MCF 10A (cell line): Measurements from ENCODE around the gene TRPM4. TPM values are rescaled to one million over a fixed set of nuclear protein-coding genes. Genes with fewer than 3 reads are reported as not detected.

Experiments
- BruUV-seq: library from RNA; stranded (reverse); fragments of 400-500 nt; replicated peaks from 2 replicates; lab custom pipeline; 2021; lab: Mats Ljungman, UMichigan
- CTCF ChIA-PET: fragments of 300-600 bp; sonication (Branson Sonifier 250); formaldehyde crosslinking; extraction: SDS; loops from one replicate; lab custom pipeline; 2021; ENCODE audit warnings: antibody characterized with exemption, inconsistent platforms; lab: Yijun Ruan, JAX
- POLR2A ChIA-PET: fragments of 300-600, 350-650 bp; sonication (Branson Sonifier 250); formaldehyde crosslinking; extraction: SDS; loops from one replicate; lab custom pipeline; 2020; ENCODE audit warnings: antibody characterized with exemption, inconsistent platforms; lab: Yijun Ruan, JAX
- DNase-seq: peaks from one replicate; pipeline ENCODE4 v3.0.0-alpha.2; 2018; ENCODE audit not compliant: unreplicated experiment
- H3K27ac Mint-ChIP-seq: one replicate; pipeline ENCODE4 v1.8.0; 2022; ENCODE audit warnings: mild to moderate bottlenecking, low read depth, mixed read lengths; ENCODE audit not compliant: unreplicated experiment
- H3K27me3 Mint-ChIP-seq: one replicate; pipeline ENCODE4 v1.8.0; 2022; ENCODE audit warnings: mixed read lengths; ENCODE audit not compliant: insufficient read depth, unreplicated experiment
- H3K36me3 Mint-ChIP-seq: one replicate; pipeline ENCODE4 v1.8.0; 2022; ENCODE audit warnings: mild to moderate bottlenecking, moderate library complexity, mixed read lengths; ENCODE audit not compliant: insufficient read depth, unreplicated experiment
- H3K4me1 Mint-ChIP-seq: one replicate; pipeline ENCODE4 v1.8.0; 2022; ENCODE audit warnings: mixed read lengths; ENCODE audit not compliant: insufficient read depth, unreplicated experiment
- H3K4me3 Mint-ChIP-seq: one replicate; pipeline ENCODE4 v1.8.0; 2022; ENCODE audit warnings: mild to moderate bottlenecking, moderate library complexity, mixed read lengths; ENCODE audit not compliant: unreplicated experiment
- H3K9me3 Mint-ChIP-seq: one replicate; pipeline ENCODE4 v1.8.0; 2022; ENCODE audit warnings: mixed read lengths; ENCODE audit not compliant: unreplicated experiment
- intact Hi-C: fragments of 100-400 bp; cut with micrococcal nuclease; formaldehyde crosslinking; loops from 2 replicates; pipeline ENCODE4 v1.14.1; 2022
- total RNA-seq: library from RNA; stranded (reverse); gene quantifications from 2 replicates; pipeline ENCODE4 v1.2.3, GENCODE V29; 2022
- TF ChIP-seq, protein P1 (sequence below): fragments of 200-600 bp; IDR thresholded peaks from one replicate; pipeline ENCODE4 v1.8.0; 2022; ENCODE audit warnings: antibody characterized with exemption, mild to moderate bottlenecking; ENCODE audit not compliant: unreplicated experiment

The TRPM4 gene
- total RNA-seq, 1 experiment from 2014 or later, result 21.2 TPM

DNA sequence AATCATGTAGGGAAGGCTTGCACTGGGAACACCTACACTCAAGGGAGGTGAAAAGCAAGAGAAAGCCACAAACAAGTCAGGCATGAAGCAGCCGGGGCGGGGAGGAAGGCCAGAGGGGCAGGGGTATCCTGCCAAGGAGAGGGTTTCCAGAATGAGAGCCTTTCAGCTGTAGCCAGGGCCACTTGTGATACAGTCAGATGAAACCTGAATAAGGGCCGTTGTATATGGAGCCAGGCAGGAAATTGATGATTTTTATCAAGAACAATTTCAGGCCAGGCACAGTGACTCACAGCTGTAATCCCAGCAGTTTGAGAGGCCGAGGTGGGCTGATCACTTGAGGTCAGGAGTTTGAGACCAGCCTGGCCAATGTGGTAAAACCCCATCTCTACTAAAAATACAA, 4.4 kb downstream of the TRPM4 start:
- no peaks in the 10 kb centered on the region for H3K36me3 Mint-ChIP-seq
- intact Hi-C loops, result no loop called here
- POLR2A ChIA-PET, result no interaction called here
- H3K4me3 Mint-ChIP-seq, result no peak overlapping the region
- DNase-seq, result no peak
- TF ChIP-seq, protein P1, sequence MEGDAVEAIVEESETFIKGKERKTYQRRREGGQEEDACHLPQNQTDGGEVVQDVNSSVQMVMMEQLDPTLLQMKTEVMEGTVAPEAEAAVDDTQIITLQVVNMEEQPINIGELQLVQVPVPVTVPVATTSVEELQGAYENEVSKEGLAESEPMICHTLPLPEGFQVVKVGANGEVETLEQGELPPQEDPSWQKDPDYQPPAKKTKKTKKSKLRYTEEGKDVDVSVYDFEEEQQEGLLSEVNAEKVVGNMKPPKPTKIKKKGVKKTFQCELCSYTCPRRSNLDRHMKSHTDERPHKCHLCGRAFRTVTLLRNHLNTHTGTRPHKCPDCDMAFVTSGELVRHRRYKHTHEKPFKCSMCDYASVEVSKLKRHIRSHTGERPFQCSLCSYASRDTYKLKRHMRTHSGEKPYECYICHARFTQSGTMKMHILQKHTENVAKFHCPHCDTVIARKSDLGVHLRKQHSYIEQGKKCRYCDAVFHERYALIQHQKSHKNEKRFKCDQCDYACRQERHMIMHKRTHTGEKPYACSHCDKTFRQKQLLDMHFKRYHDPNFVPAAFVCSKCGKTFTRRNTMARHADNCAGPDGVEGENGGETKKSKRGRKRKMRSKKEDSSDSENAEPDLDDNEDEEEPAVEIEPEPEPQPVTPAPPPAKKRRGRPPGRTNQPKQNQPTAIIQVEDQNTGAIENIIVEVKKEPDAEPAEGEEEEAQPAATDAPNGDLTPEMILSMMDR, result no peak
- H3K27ac Mint-ChIP-seq, result no peak overlapping the region
- CTCF ChIA-PET, result interaction anchor here (1.4 kb wide), 1 partner anchor 37 kb away, joined by 7 read pairs; no protein-coding TSS in a partner anchor
- peaks cover 7% of the 10 kb centered on the region for H3K4me1 Mint-ChIP-seq
- no TSS peak for BruUV-seq
- H3K27me3 Mint-ChIP-seq, result no peaks in the 10 kb centered on the region
- H3K9me3 Mint-ChIP-seq, result no peaks in the 10 kb centered on the region

DNA sequence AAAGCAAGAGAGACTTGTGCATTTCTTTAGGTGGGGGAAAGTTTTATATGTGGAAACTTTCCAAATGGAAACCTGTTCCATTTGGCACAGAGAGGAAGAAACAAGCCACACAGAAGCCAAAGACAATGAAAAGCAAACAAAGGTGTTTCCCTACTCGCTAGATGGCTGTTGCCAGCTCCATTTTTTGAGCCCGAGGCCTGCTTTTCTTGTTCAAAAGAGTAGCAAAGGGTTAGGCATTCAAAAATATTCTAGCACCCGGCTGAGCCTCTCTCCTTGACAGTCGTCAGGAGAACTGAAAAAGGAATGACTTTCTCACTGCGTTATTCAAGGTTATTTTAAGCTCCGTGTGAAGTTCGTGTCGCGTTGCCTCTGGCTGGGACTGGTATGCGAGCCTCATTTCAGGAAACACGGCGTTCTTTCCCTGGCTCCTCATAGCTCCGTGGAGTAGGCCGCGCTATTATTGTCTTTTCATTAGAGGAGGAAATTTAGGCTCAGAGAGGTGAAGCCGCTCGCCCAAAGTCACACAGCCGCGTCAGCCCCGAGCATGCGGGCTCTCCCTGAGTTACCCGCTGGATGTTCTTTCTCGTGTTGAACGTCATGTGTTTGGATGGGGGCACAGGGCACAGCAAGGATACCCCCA, 7.6 kb downstream of the TRPM4 start:
- BruUV-seq, result no TSS peak
- TF ChIP-seq, protein P1, result no peak
- H3K4me1 Mint-ChIP-seq, result no peaks in the 10 kb centered on the region
- ChIA-PET POLR2A (no interaction called here), CTCF (interaction anchor here (0.6 kb wide), 1 partner anchor 109 kb away, joined by 3 read pairs; no protein-coding TSS in a partner anchor)
- no peak overlapping the region for H3K27ac Mint-ChIP-seq
- intact Hi-C loops, result no loop called here
- H3K4me3 Mint-ChIP-seq, result no peak overlapping the region
- H3K36me3 Mint-ChIP-seq, result no peaks in the 10 kb centered on the region
- H3K27me3 Mint-ChIP-seq, result no peaks in the 10 kb centered on the region
- DNase-seq, result no peak
- no peaks in the 10 kb centered on the region for H3K9me3 Mint-ChIP-seq

DNA sequence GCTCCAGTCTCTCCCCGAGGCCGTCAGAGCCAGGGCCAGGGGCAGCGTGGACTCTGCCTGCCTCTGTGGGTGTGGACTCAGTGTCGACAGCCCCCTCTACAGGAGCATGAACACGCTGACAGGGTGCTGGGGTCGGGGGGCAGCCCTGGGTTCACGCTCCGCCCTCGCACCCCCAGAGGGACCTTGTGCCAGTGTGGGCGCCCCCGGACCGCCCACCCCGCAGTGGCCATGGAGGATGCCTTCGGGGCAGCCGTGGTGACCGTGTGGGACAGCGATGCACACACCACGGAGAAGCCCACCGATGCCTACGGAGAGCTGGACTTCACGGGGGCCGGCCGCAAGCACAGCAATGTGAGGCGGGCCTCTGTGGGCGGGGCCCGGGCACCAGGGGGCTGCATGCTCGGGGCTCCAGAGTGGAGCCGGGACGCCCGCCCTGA, 8.3 kb downstream of the TRPM4 start:
- no peak overlapping the region for H3K27ac Mint-ChIP-seq
- DNase-seq, result no peak
- CTCF ChIA-PET, result interaction anchor here (0.6 kb wide), 1 partner anchor 1858 kb away, joined by 3 read pairs; no protein-coding TSS in a partner anchor
- intact Hi-C loops, result no loop called here
- TF ChIP-seq, protein P1, result no peak
- no peaks in the 10 kb centered on the region for H3K27me3 Mint-ChIP-seq
- POLR2A ChIA-PET, result no interaction called here
- H3K4me1 Mint-ChIP-seq, result no peaks in the 10 kb centered on the region
- H3K4me3 Mint-ChIP-seq, result no peak overlapping the region
- no TSS peak for BruUV-seq
- no peaks in the 10 kb centered on the region for H3K9me3 Mint-ChIP-seq
- peaks cover 5% of the 10 kb centered on the region for H3K36me3 Mint-ChIP-seq

DNA sequence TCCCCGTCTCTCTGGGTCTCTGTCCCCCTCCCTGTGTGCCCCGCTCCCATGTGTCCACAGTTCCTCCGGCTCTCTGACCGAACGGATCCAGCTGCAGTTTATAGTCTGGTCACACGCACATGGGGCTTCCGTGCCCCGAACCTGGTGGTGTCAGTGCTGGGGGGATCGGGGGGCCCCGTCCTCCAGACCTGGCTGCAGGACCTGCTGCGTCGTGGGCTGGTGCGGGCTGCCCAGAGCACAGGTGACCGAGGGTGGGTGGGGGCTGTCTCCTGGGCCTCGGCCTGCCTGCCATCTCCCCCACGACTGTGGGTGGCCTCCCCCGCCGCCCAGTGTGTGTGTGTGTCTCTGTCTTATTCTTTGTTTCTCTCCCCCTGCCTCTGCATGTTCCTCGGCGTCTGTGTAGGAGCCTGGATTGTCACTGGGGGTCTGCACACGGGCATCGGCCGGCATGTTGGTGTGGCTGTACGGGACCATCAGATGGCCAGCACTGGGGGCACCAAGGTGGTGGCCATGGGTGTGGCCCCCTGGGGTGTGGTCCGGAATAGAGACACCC, 10.3 kb downstream of the TRPM4 start:
- POLR2A ChIA-PET, result no interaction called here

More for the DNA sequence above, 10.3 kb downstream of the TRPM4 start:
- Mint-ChIP-seq H3K9me3 (no peaks in the 10 kb centered on the region), H3K4me3 (no peak overlapping the region), H3K36me3 (peaks cover 5% of the 10 kb centered on the region), H3K27me3 (no peaks in the 10 kb centered on the region), H3K4me1 (no peaks in the 10 kb centered on the region), H3K27ac (no peak overlapping the region)
- TF ChIP-seq, protein P1, result no peak
- CTCF ChIA-PET, result no interaction called here
- intact Hi-C loops, result no loop called here
- DNase-seq, result no peak
- no TSS peak for BruUV-seq
